OCI-LY7 (cell line): ENCODE results near the gene EPSTI1.

ENCODE experiments used
- EZH2phosphoT487 ChIP-seq: fragments of 200-600 bp; sonication (generic); IDR thresholded peaks from 2 replicates; pipeline ENCODE4 v1.6.1; 2018; ENCODE audit warnings: low read depth, borderline replicate concordance, mild to moderate bottlenecking, mixed run types, antibody characterized with exemption, low read length, moderate library complexity, mixed read lengths
- TF ChIP-seq, protein P1 (sequence below): fragments of 200-600 bp; sonication (generic); conservative IDR thresholded peaks from 2 replicates; pipeline ENCODE4 v1.5.1; 2014; ENCODE audit warnings: mild to moderate bottlenecking, antibody characterized with exemption, low read length, moderate library complexity, mixed read lengths

DNA sequence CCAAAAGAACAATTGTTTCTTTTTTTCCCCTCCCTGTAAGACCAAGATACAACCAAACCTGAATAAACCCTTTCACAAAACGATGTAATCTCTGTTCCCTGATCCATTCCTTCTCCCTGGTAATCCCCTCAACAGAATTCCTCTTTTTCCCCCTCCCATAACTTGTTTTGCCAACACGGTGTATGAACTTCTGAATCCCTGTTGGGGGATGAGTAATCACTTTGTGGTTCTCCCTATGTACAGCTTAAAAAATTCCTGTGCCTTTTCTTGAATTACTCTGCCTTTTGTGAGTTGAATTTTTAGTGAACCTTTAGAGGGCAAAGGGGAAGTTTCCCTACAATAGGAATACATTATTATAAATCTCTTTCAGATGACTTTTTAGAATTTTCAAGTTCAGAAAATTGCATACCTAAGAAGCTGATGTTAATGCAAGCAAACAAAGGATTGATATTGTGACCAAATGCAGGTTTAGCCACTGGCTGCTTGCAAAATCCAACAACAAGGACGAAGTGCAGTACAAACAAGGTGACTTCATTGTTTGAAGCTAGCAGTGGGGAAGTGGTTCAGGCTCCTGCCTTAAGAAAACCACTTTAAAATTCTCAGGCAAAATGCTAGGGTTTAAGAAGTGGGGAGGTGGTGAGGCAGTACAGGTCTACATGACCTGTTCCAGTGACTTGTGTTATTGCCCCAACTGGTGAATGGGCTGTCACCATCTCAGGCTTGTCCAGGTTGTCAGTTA, 15.0 kb upstream of the EPSTI1 start:
- TF ChIP-seq, protein P1, sequence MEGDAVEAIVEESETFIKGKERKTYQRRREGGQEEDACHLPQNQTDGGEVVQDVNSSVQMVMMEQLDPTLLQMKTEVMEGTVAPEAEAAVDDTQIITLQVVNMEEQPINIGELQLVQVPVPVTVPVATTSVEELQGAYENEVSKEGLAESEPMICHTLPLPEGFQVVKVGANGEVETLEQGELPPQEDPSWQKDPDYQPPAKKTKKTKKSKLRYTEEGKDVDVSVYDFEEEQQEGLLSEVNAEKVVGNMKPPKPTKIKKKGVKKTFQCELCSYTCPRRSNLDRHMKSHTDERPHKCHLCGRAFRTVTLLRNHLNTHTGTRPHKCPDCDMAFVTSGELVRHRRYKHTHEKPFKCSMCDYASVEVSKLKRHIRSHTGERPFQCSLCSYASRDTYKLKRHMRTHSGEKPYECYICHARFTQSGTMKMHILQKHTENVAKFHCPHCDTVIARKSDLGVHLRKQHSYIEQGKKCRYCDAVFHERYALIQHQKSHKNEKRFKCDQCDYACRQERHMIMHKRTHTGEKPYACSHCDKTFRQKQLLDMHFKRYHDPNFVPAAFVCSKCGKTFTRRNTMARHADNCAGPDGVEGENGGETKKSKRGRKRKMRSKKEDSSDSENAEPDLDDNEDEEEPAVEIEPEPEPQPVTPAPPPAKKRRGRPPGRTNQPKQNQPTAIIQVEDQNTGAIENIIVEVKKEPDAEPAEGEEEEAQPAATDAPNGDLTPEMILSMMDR, result no peak
- no peak for TF ChIP-seq EZH2phosphoT487
